HG03060 (cell line): Measurements from ENCODE around the gene FITM1.

Experiments used
- ATAC-seq: cut with Tn5 transposase; IDR thresholded peaks from one replicate; pipeline ENCODE4 v1.9.1; 2021; ENCODE audit warnings: low read depth, moderate number of reproducible peaks; ENCODE audit not compliant: unreplicated experiment

FITM1 gene

DNA sequence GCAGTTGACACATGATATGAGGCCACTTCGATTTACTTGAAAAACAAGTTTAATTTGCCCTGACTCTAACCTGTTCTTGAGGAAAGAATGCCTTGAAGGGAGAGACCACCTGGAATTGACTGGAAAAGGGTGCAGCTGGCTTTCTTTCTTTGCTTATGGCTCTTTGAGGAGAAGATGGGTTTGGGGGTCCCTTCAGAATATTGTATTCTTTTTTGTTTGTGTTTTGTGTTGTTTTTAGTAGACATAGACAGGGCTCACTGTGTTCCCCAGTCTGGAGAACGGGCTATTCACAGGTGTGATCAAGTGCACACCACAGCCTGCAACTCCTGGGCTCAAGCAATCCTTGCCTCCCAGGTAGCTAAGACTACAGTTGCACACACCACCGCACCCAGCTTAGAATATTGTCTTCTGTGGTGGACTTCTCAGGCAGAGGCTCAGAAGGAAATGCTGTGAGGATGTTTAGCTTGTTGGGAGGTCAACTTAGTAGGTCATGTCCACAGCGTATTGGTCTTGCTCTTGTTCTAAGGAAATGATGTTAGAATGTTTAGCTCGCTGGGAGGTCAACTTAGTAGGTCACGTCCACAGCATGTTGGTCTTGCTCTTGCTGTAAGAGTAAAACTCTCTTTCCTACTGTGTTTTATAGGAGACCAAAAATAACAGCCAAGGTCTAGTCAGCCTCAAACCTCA is 14.2 kb upstream of the FITM1 start:
- no peak for ATAC-seq

DNA sequence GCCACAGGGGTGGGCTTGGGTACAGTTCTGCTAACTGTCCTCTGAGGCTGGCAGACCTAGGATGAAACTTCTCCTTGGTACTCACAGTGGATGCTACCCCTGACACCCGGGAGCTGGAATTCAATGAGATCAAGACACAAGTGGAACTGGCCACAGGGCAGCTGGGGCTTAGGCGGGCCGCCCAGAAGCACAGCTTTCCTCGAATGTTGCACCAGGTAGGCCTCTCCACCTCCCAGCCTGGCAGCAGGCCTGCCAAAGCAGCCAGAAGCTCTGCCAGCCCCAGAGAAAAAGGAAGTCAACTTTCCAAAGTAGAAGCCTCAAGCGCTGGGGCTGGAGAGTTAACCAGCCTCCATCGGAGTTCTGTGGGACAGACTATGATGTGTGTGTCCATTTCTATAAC is 13.3 kb upstream of the FITM1 start:
- ATAC-seq, result no peak

- ATAC-seq, result no peak
Measured at GRCh38 chr14:24119691-24120090, 10.8 kb upstream of the FITM1 start.

DNA sequence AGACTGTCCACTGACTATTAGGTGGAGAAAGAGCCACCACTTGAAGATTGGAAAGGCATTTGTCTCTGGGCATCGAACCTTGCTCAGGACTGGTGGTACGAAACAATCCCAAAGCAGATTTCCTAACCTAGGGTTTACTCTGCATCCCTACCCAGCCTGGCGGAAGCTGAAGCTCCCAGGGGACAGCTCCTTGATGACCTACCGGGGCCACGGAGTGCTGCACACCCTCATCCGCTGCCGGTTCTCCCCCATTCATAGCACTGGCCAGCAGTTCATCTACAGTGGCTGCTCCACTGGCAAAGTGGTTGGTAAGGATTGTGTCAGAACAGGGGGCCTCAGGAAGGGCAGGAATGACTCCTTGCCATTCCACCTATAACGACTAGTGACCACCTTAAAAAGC is 9.2 kb upstream of the FITM1 start:
- no peak for ATAC-seq

- no peak for ATAC-seq
Measured at GRCh38 chr14:24122416-24122815, 8.0 kb upstream of the FITM1 start.

DNA sequence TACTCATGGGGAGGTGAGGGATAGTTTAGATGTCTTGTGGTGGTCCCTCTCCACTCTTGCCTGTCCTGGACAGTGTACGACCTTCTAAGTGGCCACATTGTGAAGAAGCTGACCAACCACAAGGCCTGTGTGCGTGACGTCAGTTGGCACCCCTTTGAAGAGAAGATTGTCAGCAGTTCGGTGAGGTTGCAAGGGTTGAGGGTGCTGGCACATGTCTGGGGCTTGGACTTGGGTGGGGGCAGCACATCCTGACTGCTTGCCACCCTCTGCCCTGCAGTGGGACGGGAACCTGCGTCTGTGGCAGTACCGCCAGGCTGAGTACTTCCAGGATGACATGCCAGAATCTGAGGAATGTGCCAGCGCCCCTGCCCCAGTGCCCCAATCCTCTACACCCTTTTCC is 7.6 kb upstream of the FITM1 start:
- ATAC-seq, result no peak

DNA sequence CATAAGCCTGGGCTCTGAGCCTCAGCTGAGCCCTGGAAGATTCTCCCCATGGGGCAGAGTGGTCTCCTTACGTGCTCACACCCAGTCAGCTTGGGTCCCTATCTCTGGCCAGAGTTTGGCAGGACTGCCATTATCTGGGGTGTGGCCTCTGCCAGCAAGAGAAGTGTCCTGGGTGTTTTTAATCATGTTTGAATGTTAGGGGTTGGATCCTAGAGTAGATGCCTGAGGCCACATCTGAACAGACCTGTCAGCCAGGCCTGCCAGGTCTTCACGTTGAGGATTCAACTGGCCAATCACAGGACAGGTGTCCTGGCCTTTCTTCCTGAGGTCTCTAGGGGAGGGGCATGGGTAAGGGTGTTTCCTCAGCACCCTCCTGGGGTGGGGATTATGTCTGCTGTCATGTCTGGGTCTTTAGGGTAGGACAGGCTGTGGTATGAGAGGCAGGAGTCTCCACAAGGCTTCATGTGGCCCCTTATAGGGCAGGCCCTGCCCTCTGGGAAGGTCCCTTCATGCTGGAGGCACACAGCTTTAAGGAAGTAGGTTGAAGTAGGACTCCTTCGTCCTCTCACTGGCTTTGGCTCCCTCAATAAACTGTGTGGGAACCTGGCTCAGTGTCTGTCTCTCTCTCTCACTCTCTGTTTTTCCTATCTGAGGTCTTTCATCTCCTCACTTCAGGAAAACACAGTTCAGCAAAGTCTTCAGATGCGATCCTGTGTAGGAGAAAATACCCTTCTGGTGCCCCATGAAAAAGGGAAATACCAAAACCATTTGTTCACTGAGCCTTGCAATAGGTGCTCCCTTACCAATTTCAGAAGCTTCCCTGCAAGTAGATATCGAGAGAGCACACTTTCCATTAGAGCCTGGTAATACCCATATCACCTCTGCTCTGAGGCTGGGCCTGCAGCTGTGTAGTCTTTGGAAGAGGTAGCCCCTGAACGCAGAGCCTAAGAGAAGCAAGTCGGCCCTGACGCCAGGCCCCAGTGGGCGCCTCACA is 6.7 kb upstream of the FITM1 start:
- ATAC-seq, result no peak

DNA sequence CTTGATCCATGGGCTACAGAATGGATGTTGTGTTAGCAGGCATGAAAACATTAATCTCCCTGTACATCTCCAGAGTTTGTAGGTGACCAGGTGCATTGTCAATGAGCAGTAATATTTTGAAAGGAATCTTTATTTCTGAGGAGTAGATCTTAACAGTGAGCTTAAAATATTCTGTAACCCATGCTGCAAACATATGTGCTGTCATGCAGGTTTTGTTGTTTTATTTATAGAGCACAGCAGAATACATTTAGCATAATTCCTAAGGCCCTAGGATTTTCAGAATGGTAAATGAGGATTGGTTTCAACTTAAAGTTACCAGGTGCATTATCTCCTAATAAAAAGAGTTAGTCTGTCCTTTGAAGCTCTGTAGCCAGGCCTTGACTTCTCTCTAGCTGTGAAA is 3.5 kb upstream of the FITM1 start:
- no peak for ATAC-seq

- no peak for ATAC-seq
Measured at GRCh38 chr14:24127673-24128072, 2.8 kb upstream of the FITM1 start.

DNA sequence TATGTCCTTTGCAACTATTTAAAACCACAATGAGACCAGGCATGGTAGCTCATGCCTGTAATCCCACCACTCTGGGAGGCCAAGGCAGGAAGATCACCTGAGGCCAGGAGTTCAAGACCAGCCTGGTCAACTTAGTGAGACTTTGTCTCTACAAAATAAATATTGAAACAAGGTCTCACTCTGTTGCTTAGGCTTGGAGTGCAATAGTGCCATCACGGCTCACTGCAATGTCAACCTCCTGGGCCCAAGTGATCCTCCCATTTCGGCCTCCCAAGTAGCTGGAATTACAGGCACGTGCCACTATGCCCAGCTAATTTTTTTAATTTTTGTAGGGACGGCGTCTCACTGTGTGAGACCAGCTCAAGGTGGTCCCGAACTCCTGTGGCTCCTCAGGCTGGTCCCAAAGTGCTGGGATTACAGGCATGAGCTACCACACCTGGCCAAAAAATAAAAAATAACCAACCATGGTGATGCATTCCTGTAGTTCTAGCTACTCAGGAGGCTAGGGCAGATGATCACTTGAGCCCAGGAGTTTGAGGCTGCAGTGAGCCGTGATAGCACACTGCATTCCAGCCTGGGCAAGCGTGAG is 955 bp upstream of the FITM1 start:
- no peak for ATAC-seq

GRCh38 chr14:24130717-24131548 is 474 bp downstream of the FITM1 start:
- no peak for ATAC-seq

DNA sequence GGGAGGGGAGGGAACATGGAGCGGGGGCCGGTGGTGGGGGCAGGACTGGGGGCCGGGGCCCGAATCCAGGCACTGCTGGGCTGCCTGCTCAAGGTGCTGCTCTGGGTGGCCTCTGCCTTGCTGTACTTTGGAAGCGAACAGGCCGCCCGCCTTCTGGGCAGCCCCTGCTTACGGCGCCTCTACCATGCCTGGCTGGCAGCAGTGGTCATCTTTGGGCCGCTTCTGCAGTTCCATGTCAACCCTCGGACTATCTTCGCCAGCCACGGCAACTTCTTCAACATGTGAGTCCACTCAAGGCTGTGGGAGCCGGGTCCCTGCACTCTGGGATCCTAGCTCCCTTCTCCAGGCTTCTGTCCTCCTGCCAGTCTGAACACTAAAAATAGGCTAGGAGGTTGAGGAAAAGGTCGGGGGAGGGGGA is 1.1 kb downstream of the FITM1 start:
- no peak for ATAC-seq

DNA sequence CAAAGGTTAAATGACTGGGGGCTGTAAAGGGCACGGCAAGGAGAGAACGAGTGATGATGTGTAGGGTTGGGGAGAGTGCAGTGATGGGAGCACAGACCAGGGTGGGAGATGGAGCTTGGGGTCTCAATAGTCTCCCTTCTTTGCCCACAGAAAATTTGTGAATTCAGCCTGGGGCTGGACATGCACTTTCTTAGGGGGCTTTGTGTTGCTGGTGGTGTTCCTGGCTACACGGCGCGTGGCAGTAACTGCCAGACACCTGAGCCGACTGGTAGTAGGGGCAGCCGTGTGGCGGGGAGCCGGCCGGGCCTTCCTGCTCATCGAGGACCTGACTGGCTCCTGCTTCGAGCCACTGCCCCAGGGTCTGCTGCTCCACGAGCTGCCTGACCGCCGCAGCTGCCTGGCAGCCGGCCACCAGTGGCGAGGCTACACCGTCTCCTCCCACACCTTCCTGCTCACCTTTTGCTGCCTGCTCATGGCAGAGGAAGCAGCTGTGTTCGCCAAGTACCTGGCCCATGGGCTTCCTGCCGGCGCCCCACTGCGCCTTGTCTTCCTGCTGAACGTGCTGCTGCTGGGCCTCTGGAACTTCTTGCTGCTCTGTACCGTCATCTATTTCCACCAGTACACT is 1.7 kb downstream of the FITM1 start:
- ATAC-seq, result no peak

DNA sequence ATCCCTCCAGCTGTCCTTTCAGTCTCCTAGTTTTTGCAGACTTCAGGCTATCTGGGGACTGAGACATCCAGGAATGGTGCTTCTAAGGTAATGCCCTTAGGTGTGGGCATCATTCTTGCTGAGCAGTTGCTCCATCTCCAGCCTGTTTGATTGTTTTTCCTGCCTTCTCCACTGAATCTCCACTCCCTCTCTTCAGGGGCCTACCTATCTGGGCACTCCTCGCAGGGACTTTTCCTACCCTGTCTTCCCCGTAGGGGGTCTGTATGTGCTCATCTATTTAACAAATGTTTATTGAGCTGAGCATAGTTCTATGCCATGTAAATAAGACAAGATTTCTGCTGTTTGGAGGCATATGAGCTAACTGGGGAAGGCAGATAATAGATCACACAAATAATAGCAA is 2.5 kb downstream of the FITM1 start:
- ATAC-seq, result no peak

GRCh38 chr14:24133735-24134134 is 3.3 kb downstream of the FITM1 start:
- no peak for ATAC-seq

DNA sequence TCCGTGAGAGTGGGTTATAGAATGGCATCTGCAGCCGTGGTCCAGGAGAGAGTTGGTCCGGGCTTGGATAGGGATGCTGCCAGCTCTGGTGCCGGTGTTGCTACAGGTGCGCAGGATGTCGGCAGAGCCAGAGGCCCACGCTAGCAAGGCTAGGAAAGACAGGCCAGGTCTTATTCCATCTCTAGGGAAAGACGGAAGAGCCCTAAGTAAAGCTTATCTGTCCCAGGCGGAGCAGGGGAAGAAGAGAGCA is 5.0 kb downstream of the FITM1 start:
- ATAC-seq, result peak; percentile 7

- peak; percentile 56 for ATAC-seq
Measured at GRCh38 chr14:24135834-24136683, 5.6 kb downstream of the FITM1 start, which contains the start of gene PSME1. PSME1 (plus strand) TSS chr14:24136194; CDS start chr14:24136263, 69 bp downstream.

GRCh38 chr14:24136684-24137528 is 6.4 kb downstream of the FITM1 start:
- ATAC-seq, result no peak
